ENCODE measurements around the gene RALA. TPM values are rescaled to one million over a fixed set of nuclear protein-coding genes. Genes with fewer than 3 reads are reported as not detected.
A peak's percentile ranks its signal among the peaks of the same experiment; 100 is the strongest.

The RALA gene
- total and polyA plus RNA-seq, 5 donors, result 20.9 to 23.9 (median 21.9) TPM

GRCh38 chr7:39709029-39709428 lies 85.7 kb downstream of the RALA start:
- intact Hi-C loops (cut with DNase I), result no loop called here
- WGBS, result 95% methylated on average over 5 of the region's 5 CpGs
- Histone ChIP-seq H3K4me3 (ENCODE audit: low read length) (no peak overlapping the region), H3K4me1 (ENCODE audit: control insufficient read depth, insufficient read depth, low read length) (no peaks in the 10 kb centered on the region), H3K9me3 (ENCODE audit: control insufficient read depth, low read length) (no peaks in the 10 kb centered on the region), H3K27me3 (ENCODE audit: control insufficient read depth, insufficient read depth) (no peaks in the 10 kb centered on the region), H3K27ac (ENCODE audit: low read length) (no peak overlapping the region)
- no peak for DNase-seq
- ATAC-seq, result no peak

- Histone ChIP-seq H3K27ac (ENCODE audit: low read length) (no peak overlapping the region), H3K4me1 (ENCODE audit: control insufficient read depth, insufficient read depth, low read length) (no peaks in the 10 kb centered on the region), H3K4me3 (ENCODE audit: low read length) (no peak overlapping the region), H3K27me3 (ENCODE audit: control insufficient read depth, insufficient read depth) (no peaks in the 10 kb centered on the region), H3K9me3 (ENCODE audit: control insufficient read depth, low read length) (peaks cover 4% of the 10 kb centered on the region)
- intact Hi-C loops (cut with DNase I), result no loop called here
- ATAC-seq (peak; percentile 63 to 93), DNase-seq (peak; percentile 28 to 65 (median 51))
- WGBS, result 41% methylated on average over 3 of the region's 3 CpGs
Measured at GRCh38 chr7:39709768-39710311, 86.5 kb downstream of the RALA start.

GRCh38 chr7:39712751-39713150 lies 89.4 kb downstream of the RALA start:
- intact Hi-C loops (cut with DNase I), result no loop called here

GRCh38 chr7:39714447-39715091 lies 91.2 kb downstream of the RALA start:
- H3K9me3 ChIP-seq (ENCODE audit: control insufficient read depth, low read length), result peaks cover 5% of the 10 kb centered on the region
- DNase-seq (no peak), ATAC-seq (no peak)
- intact Hi-C loops (cut with DNase I), result no loop called here
- H3K27me3 ChIP-seq (ENCODE audit: control insufficient read depth, insufficient read depth), result no peaks in the 10 kb centered on the region
- no peak overlapping the region for H3K4me3 ChIP-seq (ENCODE audit: low read length)
- H3K4me1 ChIP-seq (ENCODE audit: control insufficient read depth, insufficient read depth, low read length), result no peaks in the 10 kb centered on the region
- no peak overlapping the region for H3K27ac ChIP-seq (ENCODE audit: low read length)
- 95% methylated on average over 1 of the region's 1 CpG for WGBS

More at GRCh38 chr7:39712751-39713150, 89.4 kb downstream of the RALA start:
- H3K27me3 ChIP-seq (ENCODE audit: control insufficient read depth, insufficient read depth), result no peaks in the 10 kb centered on the region
- no peak overlapping the region for H3K27ac ChIP-seq (ENCODE audit: low read length)
- no peak for DNase-seq
- no peak overlapping the region for H3K4me3 ChIP-seq (ENCODE audit: low read length)
- 53% methylated on average over 1 of the region's 1 CpG for WGBS
- H3K4me1 ChIP-seq (ENCODE audit: control insufficient read depth, insufficient read depth, low read length), result no peaks in the 10 kb centered on the region
- ATAC-seq, result no peak
- H3K9me3 ChIP-seq (ENCODE audit: control insufficient read depth, low read length), result peaks cover 5% of the 10 kb centered on the region

- DNase-seq (no peak), ATAC-seq (peak in 1 of 2 donors; percentile 29)
- Histone ChIP-seq H3K27ac (ENCODE audit: low read length) (no peak overlapping the region), H3K27me3 (ENCODE audit: control insufficient read depth, insufficient read depth) (no peaks in the 10 kb centered on the region), H3K9me3 (ENCODE audit: control insufficient read depth, low read length) (no peaks in the 10 kb centered on the region), H3K4me1 (ENCODE audit: control insufficient read depth, insufficient read depth, low read length) (no peaks in the 10 kb centered on the region), H3K4me3 (ENCODE audit: low read length) (no peak overlapping the region)
- 79% methylated on average over 7 of the region's 7 CpGs for WGBS
- intact Hi-C loops (cut with DNase I), result no loop called here
Measured at GRCh38 chr7:39720586-39720985, 97.2 kb downstream of the RALA start.

- Histone ChIP-seq H3K4me1 (ENCODE audit: control insufficient read depth, insufficient read depth, low read length) (no peaks in the 10 kb centered on the region), H3K27me3 (ENCODE audit: control insufficient read depth, insufficient read depth) (no peaks in the 10 kb centered on the region), H3K4me3 (ENCODE audit: low read length) (no peak overlapping the region), H3K9me3 (ENCODE audit: control insufficient read depth, low read length) (no peaks in the 10 kb centered on the region), H3K27ac (ENCODE audit: low read length) (no peak overlapping the region)
- no peak for ATAC-seq
- intact Hi-C loops (cut with DNase I), result no loop called here
- no peak for DNase-seq
- 90% methylated on average over 3 of the region's 3 CpGs for WGBS
Measured at GRCh38 chr7:39721345-39721744, 98.0 kb downstream of the RALA start.

GRCh38 chr7:39721919-39722597 lies 98.7 kb downstream of the RALA start:
- ATAC-seq (no peak), DNase-seq (no peak)
- Histone ChIP-seq H3K27me3 (ENCODE audit: control insufficient read depth, insufficient read depth) (no peaks in the 10 kb centered on the region), H3K4me1 (ENCODE audit: control insufficient read depth, insufficient read depth, low read length) (no peaks in the 10 kb centered on the region), H3K4me3 (ENCODE audit: low read length) (no peak overlapping the region), H3K27ac (ENCODE audit: low read length) (no peak overlapping the region), H3K9me3 (ENCODE audit: control insufficient read depth, low read length) (no peaks in the 10 kb centered on the region)
- WGBS, result 94% methylated on average over 17 of the region's 17 CpGs
- intact Hi-C loops (cut with DNase I), result no loop called here

- intact Hi-C loops (cut with DNase I), result no loop called here
- H3K4me1 ChIP-seq (ENCODE audit: control insufficient read depth, insufficient read depth, low read length), result no peaks in the 10 kb centered on the region
- no peak for ATAC-seq
- H3K27ac ChIP-seq (ENCODE audit: low read length), result no peak overlapping the region
- H3K9me3 ChIP-seq (ENCODE audit: control insufficient read depth, low read length), result no peaks in the 10 kb centered on the region
- H3K27me3 ChIP-seq (ENCODE audit: control insufficient read depth, insufficient read depth), result no peaks in the 10 kb centered on the region
- 90% methylated on average over 3 of the region's 3 CpGs for WGBS
- H3K4me3 ChIP-seq (ENCODE audit: low read length), result no peak overlapping the region
- DNase-seq, result no peak
Measured at GRCh38 chr7:39727231-39728012, 104.0 kb downstream of the RALA start.

GRCh38 chr7:39732837-39733804 lies 109.7 kb downstream of the RALA start:
- peak overlapping the region; percentile 60 for H3K4me3 ChIP-seq (ENCODE audit: low read length)
- H3K4me1 ChIP-seq (ENCODE audit: control insufficient read depth, insufficient read depth, low read length), result peaks cover 2% of the 10 kb centered on the region
- 2% methylated on average over 52 of the region's 52 CpGs for WGBS
- no peaks in the 10 kb centered on the region for H3K27me3 ChIP-seq (ENCODE audit: control insufficient read depth, insufficient read depth)
- DNase-seq, result peak; percentile 98
- peak; percentile 97 to 98 for ATAC-seq
- H3K27ac ChIP-seq (ENCODE audit: low read length), result peak overlapping the region; percentile 43
- no peaks in the 10 kb centered on the region for H3K9me3 ChIP-seq (ENCODE audit: control insufficient read depth, low read length)
- intact Hi-C loops (cut with DNase I), result loop anchor here in 1 of 4 donors (5.0 kb wide), 1 partner anchor 111 kb away; the partner anchor contains the start of gene RALA
